ENCODE data around the gene CRTAP. TPM values are rescaled to one million over a fixed set of nuclear protein-coding genes. Genes with fewer than 3 reads are reported as not detected.

Gene CRTAP
- total and polyA plus RNA-seq, 2 donors from 2014 or later = 122 to 192 TPM

- Histone ChIP-seq H3K9ac (ENCODE audit: low read length in 3 of 3) (no peak overlapping the region), H3K27me3 (ENCODE audit: control insufficient read depth, insufficient read depth, low read length) (no peaks in the 10 kb centered on the region), H3K27ac (ENCODE audit: low read depth in 2 of 2, low read length in 2 of 2) (no peak overlapping the region), H3K4me1 (ENCODE audit: control insufficient read depth in 2 of 3, insufficient read depth in 2 of 3, low read depth in 1 of 3, low read length in 3 of 3) (peaks cover 0 to 2% (median 0%) of the 10 kb centered on the region in 3 donors), H3K36me3 (ENCODE audit: control insufficient read depth in 2 of 3, insufficient read depth in 3 of 3, low read length in 3 of 3) (peaks cover 2 to 8% (median 6%) of the 10 kb centered on the region in 3 donors), H3K4me3 (ENCODE audit: low read length in 3 of 3) (no peak overlapping the region), H3K9me3 (ENCODE audit: control insufficient read depth in 2 of 3, insufficient read depth in 1 of 3, low read length in 3 of 3) (no peaks in the 10 kb centered on the region)
- no peak for TF ChIP-seq CTCF (IDR thresholded peaks at IDR 0.05; ENCODE audit: borderline replicate concordance, extremely low read depth, insufficient read depth)
- DNase-seq (no peak), FAIRE-seq (no peak)
- intact Hi-C loops (cut with DNase I) = no loop called here
Observed at GRCh38 chr3:33071181-33071580, 42.6 kb upstream of the CRTAP start.

- Histone ChIP-seq H3K4me3 (ENCODE audit: low read length in 3 of 3) (no peak overlapping the region), H3K36me3 (ENCODE audit: control insufficient read depth in 2 of 3, insufficient read depth in 3 of 3, low read length in 3 of 3) (peaks cover 2 to 8% (median 6%) of the 10 kb centered on the region in 3 donors), H3K9me3 (ENCODE audit: control insufficient read depth in 2 of 3, insufficient read depth in 1 of 3, low read length in 3 of 3) (no peaks in the 10 kb centered on the region), H3K27ac (ENCODE audit: low read depth in 2 of 2, low read length in 2 of 2) (no peak overlapping the region), H3K27me3 (ENCODE audit: control insufficient read depth, insufficient read depth, low read length) (no peaks in the 10 kb centered on the region), H3K4me1 (ENCODE audit: control insufficient read depth in 2 of 3, insufficient read depth in 2 of 3, low read depth in 1 of 3, low read length in 3 of 3) (peaks cover 0 to 3% (median 0%) of the 10 kb centered on the region in 3 donors), H3K9ac (ENCODE audit: low read length in 3 of 3) (no peak overlapping the region)
- no peak for TF ChIP-seq CTCF (IDR thresholded peaks at IDR 0.05; ENCODE audit: borderline replicate concordance, extremely low read depth, insufficient read depth)
- intact Hi-C loops (cut with DNase I) = no loop called here
- no peak for FAIRE-seq
- DNase-seq = no peak
Observed at GRCh38 chr3:33071946-33072345, 41.9 kb upstream of the CRTAP start.

- Histone ChIP-seq H3K9ac (ENCODE audit: low read length in 3 of 3) (no peak overlapping the region), H3K27ac (ENCODE audit: low read depth in 2 of 2, low read length in 2 of 2) (no peak overlapping the region), H3K4me1 (ENCODE audit: control insufficient read depth in 2 of 3, insufficient read depth in 2 of 3, low read depth in 1 of 3, low read length in 3 of 3) (peaks cover 0 to 3% (median 0%) of the 10 kb centered on the region in 3 donors), H3K36me3 (ENCODE audit: control insufficient read depth in 2 of 3, insufficient read depth in 3 of 3, low read length in 3 of 3) (peaks cover 0 to 8% (median 3%) of the 10 kb centered on the region in 3 donors), H3K4me3 (ENCODE audit: low read length in 3 of 3) (no peak overlapping the region), H3K27me3 (ENCODE audit: control insufficient read depth, insufficient read depth, low read length) (no peaks in the 10 kb centered on the region), H3K9me3 (ENCODE audit: control insufficient read depth in 2 of 3, insufficient read depth in 1 of 3, low read length in 3 of 3) (no peaks in the 10 kb centered on the region)
- TF ChIP-seq CTCF (IDR thresholded peaks at IDR 0.05; ENCODE audit: borderline replicate concordance, extremely low read depth, insufficient read depth) = peak; percentile 85
- no peak for FAIRE-seq
- intact Hi-C loops (cut with DNase I) = no loop called here
- DNase-seq = peak in 4 of 5 donors; percentile 68 to 81 (median 77)
Observed at GRCh38 chr3:33074217-33075067, 39.4 kb upstream of the CRTAP start.

Data from kidney (tissue), 14 donors.